UCSD-AML1 (cell line): ENCODE measurements around the gene CCL3.
"Not testable (repeated sequence)": the region's sequence is repeated elsewhere in the genome, so short reads cannot be mapped to it uniquely, and the experiment has no call there.

Experiments used
- DNase-seq: peaks from one replicate; lab custom pipeline; 2025; ENCODE audit not compliant: unreplicated experiment; lab: John Stamatoyannopoulos, UW

CCL3 gene

DNA sequence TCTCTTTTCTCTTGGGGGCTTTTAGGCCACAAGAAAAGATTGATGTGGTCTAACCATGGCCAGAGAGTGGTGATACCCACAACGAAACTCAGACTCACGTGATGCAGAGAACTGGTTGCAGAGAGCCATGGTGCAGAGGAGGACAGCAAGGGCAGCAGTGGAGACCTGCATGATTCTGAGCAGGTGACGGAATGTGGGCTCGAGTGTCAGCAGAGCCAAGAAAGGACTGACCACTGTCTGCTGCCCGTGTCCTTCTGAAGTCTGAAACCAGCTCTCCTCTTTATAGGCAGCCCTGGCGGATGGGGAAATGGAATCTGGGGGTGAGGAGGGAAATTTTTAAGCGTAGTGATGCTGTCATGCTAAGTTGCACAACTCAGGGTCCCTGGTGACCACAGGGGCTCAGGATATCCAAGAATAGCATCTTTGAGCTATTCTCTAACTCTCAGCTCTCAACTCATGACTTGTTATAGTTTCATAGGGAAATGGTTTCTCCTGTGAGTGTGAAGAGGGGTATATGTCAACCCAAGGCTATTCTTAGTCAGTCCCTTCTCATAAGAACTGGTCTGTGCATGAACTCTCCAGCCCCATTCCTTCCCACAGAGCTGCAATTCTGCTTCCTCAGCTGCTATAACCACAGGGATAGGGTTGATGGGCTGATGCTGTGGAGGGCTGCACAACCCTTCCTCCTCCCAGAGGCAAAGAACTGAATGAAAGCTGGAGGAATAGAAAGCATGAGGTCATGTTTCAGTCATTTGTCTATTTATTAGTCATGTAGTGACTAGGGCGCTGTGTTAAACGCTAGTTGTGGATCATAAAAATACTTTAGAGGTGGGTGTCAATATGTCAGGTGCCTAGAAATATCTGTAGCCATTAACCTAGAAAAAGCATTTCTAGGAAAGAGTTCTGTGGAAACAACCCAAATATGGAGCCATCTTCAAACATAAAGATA lies at the start of gene CCL3:
TSS of gene CCL3 (minus strand) at position 256 of the 949 bp plus-strand sequence. CDS start at position 171, 85 bp downstream.
- DNase-seq, result no peak

DNA sequence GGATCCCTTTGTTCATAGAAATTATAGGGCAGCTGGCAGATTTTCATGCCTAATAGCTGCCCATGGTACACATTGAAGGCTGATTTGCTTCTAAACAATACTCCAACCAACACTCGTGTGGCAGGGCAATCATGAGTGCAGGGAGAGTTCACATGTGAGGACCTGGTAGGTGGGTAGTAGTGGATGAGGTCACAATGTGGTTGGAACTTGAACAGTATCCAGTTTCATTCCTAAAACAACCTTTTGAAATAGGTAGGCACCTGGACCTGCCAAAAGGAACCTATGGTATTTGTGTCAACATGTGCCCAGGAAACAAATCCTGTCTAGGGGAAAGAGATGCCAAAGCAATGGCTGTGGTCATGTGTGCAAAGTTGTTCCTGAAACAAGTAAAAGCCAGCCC lies 46.5 kb upstream of the CCL3 start:
- DNase-seq, result no peak

- DNase-seq, result no peak
These were observed 46.1 kb upstream of the CCL3 start for GRCh38 chr17:36136036-36136435.

DNA sequence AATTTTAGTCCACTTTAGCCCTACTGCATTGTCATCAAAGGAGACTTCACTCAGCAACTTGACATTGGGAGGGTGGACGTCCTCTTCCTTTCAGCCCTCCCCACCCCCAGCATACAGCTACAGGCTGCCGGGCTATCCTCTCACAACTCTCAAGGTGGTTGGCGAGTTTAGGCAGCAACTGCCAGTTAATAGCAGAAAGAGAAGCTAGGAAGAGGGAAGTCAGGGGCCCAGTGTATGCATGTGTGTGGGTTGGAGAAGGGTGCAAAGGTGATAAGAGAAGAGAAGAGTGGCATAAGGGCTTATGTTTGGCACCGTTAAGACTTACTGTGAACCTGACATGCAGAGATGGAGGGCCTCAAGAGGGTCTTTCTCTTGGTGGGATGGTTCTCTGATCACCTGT lies 45.5 kb upstream of the CCL3 start:
- DNase-seq, result no peak

DNA sequence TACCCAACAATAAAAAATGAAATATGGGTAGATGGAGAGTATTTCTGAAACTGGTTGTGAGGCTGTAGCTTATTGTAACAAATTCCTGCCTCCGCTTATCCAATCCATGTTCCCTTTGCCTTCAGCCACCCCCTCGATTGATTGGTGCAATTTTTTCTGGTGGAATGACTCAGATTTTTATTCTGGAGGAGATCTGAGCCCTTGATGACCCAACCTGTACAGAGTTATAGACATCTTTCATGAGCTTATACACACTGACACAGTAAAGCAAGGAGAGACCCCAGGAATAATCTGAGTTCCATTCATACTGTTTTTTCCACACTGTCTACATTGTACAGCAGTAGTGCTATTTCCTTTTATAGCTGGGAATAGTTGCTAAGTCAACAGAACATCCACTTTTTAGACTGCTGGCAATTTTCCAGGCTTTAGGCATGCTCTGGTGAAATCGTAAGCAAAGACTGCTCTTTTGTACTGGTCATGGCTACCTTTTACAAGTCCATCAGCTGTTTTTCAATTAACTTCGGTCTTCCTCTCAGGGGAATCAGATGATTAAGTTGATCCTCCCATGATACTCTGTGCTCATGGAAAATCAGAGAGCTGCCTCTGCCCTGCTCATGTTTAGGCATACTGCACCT lies 43.8 kb upstream of the CCL3 start:
- DNase-seq, result no peak

DNA sequence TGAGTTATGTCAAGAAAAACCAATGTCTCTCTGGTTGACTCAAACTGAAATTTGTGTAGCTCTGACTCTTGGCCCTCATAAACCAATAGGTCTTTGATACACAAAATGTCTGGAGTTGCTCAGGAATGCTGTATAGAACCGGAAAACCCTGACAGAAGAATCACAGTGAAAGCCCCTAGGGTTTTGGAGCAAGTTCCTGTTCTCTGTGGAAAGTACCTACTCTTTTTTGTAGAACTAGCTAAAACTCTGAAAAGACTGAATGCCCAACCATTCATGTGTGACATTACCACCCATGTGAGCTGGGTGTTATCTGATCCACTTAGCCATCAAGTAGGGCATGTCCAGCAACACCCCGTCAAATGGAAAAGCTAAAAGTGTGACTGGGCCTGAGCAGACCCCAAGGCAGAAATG lies 42.5 kb upstream of the CCL3 start:
- DNase-seq, result no peak

GRCh38 chr17:36131931-36132330 lies 42.0 kb upstream of the CCL3 start:
- no peak for DNase-seq

DNA sequence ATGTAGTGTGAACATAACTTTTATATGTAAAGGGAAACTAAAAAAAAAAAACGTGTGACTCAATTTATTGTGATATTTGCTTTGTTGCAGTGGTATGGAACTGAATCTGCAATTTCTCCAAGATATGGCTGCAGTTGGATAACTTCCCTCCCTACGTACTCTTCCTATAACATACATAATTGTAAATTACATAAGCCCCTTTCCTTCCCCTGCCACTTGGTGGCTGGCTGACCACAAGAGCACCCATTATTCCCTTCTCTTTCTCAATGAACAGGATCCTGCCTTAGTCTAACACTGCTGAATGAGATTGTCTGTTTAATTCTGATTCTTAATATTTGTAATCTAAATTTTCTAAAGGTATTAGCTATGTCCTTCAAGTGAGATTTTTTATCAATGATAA lies 41.5 kb upstream of the CCL3 start:
- DNase-seq, result no peak

DNA sequence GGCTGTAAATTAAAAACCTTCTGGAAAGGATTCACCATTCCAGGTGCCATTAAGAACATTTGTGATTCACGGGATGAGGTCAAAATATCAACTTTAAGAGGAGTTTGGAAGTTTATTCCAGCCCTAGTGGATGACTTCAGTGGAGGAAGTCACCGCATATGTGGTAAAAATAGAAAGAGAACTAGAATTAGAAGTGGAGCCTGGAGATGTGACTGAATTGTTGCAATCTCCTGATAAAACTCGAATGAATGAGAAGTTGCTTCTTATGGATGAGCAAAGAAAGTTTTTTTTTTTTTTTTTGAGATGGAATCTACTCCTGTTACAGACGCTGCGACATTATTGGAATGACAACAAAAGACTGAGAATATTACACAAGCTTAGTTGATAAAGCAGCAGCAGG lies 40.4 kb upstream of the CCL3 start:
- no peak for DNase-seq

DNA sequence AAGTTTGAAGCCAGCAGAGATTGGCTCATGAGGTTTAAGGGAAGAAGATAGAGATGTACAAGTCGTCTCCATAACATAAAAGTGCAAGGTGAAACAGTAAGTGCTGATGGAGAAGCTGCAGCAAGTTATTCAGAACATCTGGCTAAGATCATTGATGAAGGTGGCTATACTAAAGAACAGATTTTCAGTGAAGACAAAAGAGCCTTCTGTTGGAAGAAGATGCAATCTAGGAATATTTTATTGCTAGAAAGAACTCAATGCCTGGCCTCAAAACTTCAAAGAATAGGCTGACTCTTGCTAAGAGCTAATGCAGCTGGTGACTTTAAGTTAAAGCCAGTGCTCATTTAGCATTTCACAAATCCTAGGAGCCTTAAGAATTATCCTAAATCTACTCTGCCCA lies 39.7 kb upstream of the CCL3 start:
- no peak for DNase-seq

- no peak for DNase-seq
These were observed 38.6 kb upstream of the CCL3 start for GRCh38 chr17:36128411-36128978.

DNA sequence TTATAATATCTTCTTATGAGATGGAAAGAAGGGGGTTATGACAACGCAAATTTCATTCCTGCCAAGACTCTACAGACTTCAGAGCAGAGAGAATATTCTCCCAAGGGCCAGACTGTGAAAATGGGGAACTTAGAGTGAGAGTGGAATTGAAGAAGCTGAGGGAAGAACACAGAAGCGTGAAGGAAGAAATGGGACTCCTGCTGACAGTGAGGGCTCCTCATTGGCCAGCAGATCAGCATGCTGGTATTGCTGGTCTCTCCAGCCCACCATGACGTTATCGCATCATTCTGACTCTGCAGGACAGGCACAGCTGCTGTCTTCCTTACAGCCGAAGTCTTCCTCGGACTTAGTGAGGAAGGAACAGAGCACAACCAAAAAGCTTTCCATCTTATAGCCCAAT lies 38.0 kb upstream of the CCL3 start:
- no peak for DNase-seq

GRCh38 chr17:36127199-36127893 lies 37.4 kb upstream of the CCL3 start:
- DNase-seq, result no peak

GRCh38 chr17:36124879-36125824 lies 35.2 kb upstream of the CCL3 start:
- DNase-seq, result no peak

DNA sequence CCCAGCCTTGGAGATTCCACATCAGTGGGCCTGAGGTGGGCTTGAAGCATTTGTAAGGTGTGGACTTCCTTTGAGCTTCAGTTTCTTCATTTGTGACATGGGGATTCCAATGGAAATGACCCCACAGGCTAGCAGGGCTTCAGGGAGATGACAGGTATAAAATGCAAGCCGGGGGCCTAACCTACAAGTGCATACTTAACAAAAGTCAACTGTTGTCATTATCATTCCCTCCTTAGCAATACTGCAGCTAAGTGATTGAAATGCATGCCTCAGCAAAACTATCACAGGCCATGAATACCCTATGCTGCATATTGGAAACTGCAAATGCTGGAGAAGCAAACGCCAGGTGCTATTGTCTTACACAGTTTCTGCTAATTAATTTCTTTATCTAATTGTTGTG lies 33.5 kb upstream of the CCL3 start:
- no peak for DNase-seq

DNA sequence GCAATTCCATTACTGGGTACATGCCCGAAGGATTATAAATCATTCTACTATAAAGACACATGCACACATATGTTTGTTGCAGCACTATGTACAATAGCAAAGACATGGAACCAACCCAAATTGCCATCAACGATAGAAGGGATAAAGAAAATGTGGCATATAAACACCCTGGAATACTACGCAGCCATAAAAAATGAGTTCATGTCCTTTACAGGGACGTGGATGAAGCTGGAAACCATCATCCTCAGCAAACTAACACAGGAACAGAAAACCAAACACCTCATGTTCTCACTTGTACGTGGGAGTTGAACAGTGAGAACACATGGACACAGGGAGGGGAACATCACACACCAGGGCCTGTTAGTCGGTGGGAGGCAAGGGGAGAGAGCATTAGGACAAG lies 31.2 kb upstream of the CCL3 start:
- DNase-seq, result not testable (repeated sequence)

DNA sequence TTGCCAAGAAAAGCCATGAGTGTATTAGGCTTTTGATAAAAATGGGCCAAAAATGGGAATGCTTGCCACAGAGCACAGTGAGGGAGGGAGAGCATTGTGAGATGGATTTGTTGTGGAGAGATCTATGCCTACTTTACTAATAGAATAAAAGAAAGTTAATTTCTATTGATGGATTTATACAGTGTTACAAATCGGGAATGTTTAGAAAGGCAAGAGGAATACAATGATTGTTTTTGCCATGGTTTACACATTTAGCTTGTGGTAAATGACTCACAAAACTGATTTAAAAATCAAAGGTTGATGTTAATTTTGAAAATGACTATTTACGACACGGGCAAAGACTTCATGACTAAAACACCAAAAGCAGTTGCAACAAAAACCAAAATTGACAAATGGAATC lies 30.3 kb upstream of the CCL3 start:
- no peak for DNase-seq

DNA sequence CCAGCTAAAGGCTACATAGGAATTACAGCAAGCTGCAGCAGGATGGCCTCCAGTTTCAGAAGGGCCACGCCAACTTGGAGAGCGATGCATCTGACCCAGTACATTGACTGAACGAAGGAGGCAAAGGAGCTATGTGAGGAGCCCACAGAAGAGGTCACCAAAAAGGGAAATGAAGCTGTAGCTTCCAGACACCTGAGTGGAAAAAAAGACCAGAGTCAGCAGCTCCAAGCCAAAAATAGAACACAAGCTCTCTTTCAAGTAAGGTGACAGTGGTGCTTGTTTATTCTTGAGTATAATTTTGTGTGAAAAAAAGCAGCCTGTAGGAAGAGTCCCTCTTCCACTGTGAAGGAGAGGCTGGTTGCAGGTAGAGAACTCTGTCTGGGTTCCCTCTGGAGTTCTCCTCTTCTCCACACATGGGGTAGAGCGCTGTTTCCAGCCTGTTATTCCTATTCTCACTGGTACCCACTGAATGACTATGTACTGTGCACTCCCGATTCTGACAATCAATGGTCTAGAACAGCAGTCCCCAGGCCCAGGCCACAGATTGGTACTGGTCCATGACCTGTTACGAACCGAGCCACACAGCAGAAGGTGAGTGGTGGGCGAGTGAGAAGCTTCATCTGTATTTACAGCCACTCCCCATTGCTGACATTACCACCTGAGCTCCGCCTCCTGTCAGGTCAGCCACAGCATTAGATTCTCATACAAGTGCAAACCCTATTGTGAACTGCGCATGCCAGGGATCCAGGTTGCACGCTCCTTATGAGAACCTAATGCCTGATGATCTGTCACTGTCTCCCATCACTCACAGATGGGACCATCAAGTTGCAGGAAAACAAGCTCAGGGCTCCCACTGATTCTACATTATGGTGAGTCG lies 28.8 kb upstream of the CCL3 start:
- no peak for DNase-seq
